Measurements from ENCODE around the gene PTPN5.
A peak's percentile ranks its signal among the peaks of the same experiment; 100 is the strongest.

PTPN5 gene

DNA sequence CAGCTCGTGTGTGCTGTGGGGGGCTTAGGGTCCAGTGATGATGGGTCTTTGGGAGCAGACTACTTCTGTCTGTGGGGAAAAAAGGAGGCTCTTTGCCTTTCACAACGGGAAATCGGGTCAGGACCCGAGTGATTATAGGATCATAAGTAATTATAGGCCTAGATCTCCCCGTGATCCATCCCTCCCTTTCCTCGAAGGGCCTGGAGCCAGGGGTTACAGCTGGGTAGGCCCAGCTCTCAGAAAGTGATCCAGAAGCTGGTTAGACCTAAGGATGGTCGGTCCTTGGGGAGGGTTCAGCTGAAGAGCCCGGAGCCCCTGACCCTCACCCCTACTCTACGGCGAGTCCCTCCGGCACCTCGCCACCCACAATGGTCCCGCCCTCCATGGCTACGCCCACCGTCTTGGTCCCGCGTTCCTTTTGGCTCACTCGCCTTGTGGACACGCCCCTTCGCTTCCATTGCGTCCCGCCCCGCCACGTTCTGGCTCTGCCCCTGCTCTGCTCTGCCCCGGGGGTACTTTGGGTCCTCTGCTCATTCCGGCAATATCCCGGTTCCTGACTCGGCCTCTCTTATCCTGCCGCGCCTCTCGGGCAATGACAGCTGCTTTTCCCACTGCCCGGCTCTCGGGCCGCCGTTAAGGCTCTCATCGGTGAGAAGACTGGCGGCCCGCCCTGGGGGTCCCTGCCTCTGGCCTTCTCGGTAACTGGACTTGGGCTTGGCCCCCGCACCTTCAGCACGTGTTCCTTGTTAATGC is 70.6 kb downstream of the PTPN5 start:
- peak overlapping the region; percentile 65 for H3K4me3 ChIP-seq (ENCODE audit: low read depth, low read length)
- DNase-seq = peak; percentile 88

DNA sequence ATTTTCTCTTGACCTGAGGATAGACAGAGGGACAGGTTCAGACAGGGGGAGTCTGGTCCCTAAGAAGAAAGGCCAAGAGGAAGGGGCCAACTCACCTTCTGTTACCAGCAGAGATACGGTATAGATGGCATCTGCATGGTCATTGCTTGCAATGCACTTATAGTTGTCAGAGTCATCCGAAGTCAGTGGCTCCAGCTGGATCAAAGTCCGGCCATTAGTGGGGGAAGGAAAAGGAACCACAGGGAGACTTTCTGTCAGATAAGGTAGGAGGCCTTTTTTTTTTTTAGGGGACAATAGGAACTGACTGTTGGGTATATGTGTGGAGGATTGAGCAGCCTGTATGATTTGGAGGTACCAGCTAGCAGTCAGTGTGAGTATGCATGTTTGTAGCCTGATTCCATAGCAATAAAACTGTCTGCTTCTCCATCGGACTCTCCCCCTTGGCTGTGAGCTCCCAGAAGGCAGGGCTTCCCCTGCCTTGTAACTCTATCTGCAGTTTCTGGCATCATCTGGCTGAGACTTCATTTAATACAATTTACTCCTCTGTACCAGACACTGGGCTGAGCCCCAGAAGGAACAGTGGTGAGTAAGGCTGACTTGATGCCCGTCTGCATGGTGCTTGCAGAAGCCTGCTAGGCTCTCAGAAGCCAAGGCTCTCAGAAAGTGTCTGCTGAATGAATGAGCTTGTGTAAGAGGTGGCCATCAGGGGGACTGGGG is 71.3 kb downstream of the PTPN5 start:
- peak overlapping the region; percentile 65; the same call in 1 of the 2 replicates for H3K4me3 ChIP-seq (ENCODE audit: low read depth, low read length)
- TF ChIP-seq, protein P1, sequence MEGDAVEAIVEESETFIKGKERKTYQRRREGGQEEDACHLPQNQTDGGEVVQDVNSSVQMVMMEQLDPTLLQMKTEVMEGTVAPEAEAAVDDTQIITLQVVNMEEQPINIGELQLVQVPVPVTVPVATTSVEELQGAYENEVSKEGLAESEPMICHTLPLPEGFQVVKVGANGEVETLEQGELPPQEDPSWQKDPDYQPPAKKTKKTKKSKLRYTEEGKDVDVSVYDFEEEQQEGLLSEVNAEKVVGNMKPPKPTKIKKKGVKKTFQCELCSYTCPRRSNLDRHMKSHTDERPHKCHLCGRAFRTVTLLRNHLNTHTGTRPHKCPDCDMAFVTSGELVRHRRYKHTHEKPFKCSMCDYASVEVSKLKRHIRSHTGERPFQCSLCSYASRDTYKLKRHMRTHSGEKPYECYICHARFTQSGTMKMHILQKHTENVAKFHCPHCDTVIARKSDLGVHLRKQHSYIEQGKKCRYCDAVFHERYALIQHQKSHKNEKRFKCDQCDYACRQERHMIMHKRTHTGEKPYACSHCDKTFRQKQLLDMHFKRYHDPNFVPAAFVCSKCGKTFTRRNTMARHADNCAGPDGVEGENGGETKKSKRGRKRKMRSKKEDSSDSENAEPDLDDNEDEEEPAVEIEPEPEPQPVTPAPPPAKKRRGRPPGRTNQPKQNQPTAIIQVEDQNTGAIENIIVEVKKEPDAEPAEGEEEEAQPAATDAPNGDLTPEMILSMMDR (IDR thresholded peaks at IDR 0.05; ENCODE audit: low read depth, low read length) = no peak
- peak; percentile 28 for DNase-seq
- H3K4me1 ChIP-seq = peaks cover 2% of the 10 kb centered on the region; the same call in 1 of the 2 replicates
- H3K27me3 ChIP-seq = no peaks in the 10 kb centered on the region
- no peaks in the 10 kb centered on the region for H3K9me3 ChIP-seq
- H3K36me3 ChIP-seq = no peaks in the 10 kb centered on the region

More for the DNA sequence above, 70.6 kb downstream of the PTPN5 start:
- Histone ChIP-seq H3K4me1 (peaks cover 2% of the 10 kb centered on the region; the same call in 1 of the 2 replicates), H3K36me3 (no peaks in the 10 kb centered on the region), H3K9me3 (no peaks in the 10 kb centered on the region), H3K27me3 (no peaks in the 10 kb centered on the region)
- TF ChIP-seq, protein P1 (IDR thresholded peaks at IDR 0.05; ENCODE audit: low read depth, low read length) = no peak

DNA sequence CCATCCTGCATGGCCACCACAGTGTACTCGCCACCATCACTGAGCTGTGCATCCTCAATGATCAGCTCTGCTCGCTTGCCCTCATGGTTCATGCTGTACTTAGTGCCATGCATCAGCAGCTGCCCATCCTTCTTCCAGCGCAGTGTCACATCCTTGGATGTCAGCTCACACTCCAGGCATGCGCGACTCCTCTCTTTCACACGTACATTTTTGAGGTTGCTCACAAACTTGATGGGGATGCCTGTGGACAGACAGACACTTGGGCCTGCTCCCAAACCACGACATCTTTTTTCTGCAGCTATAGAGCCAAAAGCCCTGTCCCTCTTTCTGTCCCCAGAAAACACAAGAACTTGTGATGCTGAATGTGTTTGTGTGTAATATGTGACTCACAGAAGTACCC is 76.1 kb downstream of the PTPN5 start:
- TF ChIP-seq, protein P1 (IDR thresholded peaks at IDR 0.05; ENCODE audit: low read depth, low read length) = no peak
- DNase-seq = no peak
- no peaks in the 10 kb centered on the region for H3K9me3 ChIP-seq
- no peak overlapping the region for H3K4me3 ChIP-seq (ENCODE audit: low read depth, low read length)
- no peaks in the 10 kb centered on the region for H3K4me1 ChIP-seq
- no peaks in the 10 kb centered on the region for H3K27me3 ChIP-seq
- no peaks in the 10 kb centered on the region for H3K36me3 ChIP-seq

DNA sequence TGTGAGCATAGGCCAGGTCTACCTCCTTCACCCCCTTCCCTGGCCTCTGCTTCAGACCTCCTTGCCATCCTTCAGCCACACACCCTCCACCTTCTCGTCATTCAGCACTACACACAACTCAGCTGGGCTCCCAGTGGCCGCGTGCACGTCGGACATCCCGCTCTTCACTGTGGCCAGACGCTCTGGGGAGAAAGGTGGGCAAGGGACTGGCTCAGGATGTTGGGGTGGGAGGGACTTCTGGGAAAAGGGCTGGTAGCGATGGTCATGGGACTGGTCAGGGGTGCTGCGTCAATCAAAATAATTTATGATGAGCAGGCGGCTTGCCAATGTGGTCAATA is 77.2 kb downstream of the PTPN5 start:
- H3K27me3 ChIP-seq = no peaks in the 10 kb centered on the region

DNA sequence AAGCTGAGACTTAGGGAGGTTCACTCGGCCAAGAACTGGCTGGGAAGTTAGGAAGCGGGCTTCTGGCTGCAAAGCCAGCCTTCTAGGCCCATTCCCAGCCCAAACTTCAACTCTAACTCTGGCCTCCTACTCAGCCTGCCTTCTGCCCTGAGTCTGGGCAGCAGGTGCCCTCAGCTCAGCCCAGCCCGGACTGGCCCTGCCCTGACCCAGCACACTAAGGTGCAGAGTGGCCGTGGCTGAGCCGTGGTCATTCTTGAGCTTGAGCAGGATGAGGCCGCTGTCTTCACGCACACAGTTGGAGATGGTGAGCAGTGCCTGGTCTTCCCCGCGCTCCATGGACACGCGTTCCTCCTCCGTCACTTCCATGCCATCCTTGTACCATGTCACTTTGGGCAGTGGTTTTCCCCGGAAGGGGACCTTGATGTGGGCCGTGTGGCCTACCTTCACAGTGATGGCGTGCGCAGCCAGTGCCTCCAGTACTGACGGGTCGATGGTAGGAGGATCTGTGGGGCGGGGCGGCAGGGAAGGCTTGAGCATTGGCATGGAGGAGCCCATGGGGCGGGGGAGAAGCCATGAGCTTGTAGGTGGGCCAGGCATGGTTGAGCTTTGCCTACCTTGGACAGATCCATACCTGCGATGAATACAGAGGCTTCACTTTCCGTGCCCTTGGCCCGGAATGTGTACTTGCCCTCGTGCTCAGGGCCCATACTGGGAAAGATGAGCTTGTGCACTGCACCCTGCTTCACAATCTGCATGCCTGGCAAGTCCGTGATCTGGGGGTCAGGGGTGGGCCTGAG is 77.8 kb downstream of the PTPN5 start:
- TF ChIP-seq, protein P1 (IDR thresholded peaks at IDR 0.05; ENCODE audit: low read depth, low read length) = no peak
- Histone ChIP-seq H3K9me3 (no peaks in the 10 kb centered on the region), H3K4me3 (ENCODE audit: low read depth, low read length) (no peak overlapping the region), H3K4me1 (no peaks in the 10 kb centered on the region), H3K27me3 (no peaks in the 10 kb centered on the region), H3K36me3 (no peaks in the 10 kb centered on the region)
- DNase-seq = no peak

More for the DNA sequence above, 77.2 kb downstream of the PTPN5 start:
- TF ChIP-seq, protein P1 (IDR thresholded peaks at IDR 0.05; ENCODE audit: low read depth, low read length) = no peak
- H3K4me3 ChIP-seq (ENCODE audit: low read depth, low read length) = no peak overlapping the region
- no peaks in the 10 kb centered on the region for H3K9me3 ChIP-seq
- H3K36me3 ChIP-seq = no peaks in the 10 kb centered on the region
- no peak for DNase-seq
- no peaks in the 10 kb centered on the region for H3K4me1 ChIP-seq
